HL-60 (cell line): ENCODE measurements around the gene ADGRG6.

Experiments used
- CTCF ChIP-seq: IDR thresholded peaks from one replicate; pipeline ENCODE4 v1.5.1; 2011; ENCODE audit warnings: low read length, control low read depth, inconsistent platforms; ENCODE audit not compliant: insufficient read depth
- REST ChIP-seq: IDR thresholded peaks from 2 replicates; pipeline ENCODE4 v1.6.1; 2012; ENCODE audit warnings: low read depth; ENCODE audit not compliant: insufficient replicate concordance

DNA sequence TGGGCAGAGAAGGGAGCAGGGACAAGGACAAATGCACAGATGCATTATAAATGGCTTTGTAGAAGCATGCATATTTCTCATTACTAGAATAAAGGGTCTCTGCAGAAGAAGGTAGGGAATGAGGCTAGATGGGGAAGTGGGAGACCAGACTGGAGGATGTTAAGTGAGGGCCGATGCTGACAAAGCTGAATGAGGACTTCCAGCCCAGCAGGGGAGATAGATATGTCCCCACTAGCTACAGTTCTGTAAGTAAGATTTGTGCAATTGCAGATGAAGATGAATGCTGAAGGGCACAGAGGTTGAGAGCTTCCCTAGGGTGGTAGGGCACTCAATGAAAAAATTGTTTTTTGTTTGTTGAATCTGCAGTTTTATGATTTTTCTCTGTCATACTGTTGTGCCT, 16.9 kb downstream of the ADGRG6 start:
- TF ChIP-seq CTCF (no peak), REST (no peak)
